Heart left ventricle (tissue), 16 donors: Measurements from ENCODE around the gene ACIN1. TPM values are rescaled to one million over a fixed set of nuclear protein-coding genes. Genes with fewer than 3 reads are reported as not detected.

Experiments
- ATAC-seq, 4 donors: fragments of 200-7000 bp; cut with Tn5 transposase; one replicate each; pipeline ENCODE4 v1.9.1; 2020 to 2022; ENCODE audit warnings: moderate library complexity in 4 of 4, mild to moderate bottlenecking in 3 of 4, moderate number of reproducible peaks in 1 of 4
- DNase-seq, 5 donors: peaks; one replicate each; pipeline ENCODE4 v3.0.0-alpha.2; 2020
- H3K27ac ChIP-seq, 12 donors: fragments of 200-600 bp; sonication (generic) in 4 of 12; one replicate each; pipeline versions ENCODE4 v1.5.0 to v1.8.0; 2016 to 2022; ENCODE audit warnings: mild to moderate bottlenecking in 2 of 12
- H3K27me3 ChIP-seq, 9 donors: fragments of 200-600 bp; sonication (generic) in 2 of 9; one replicate each; pipeline versions ENCODE4 v1.5.1 to v1.8.0; 2016 to 2022; ENCODE audit warnings: mild to moderate bottlenecking in 3 of 9
- H3K36me3 ChIP-seq, 9 donors: fragments of 200-600 bp; sonication (generic) in 2 of 9; one replicate each; pipeline versions ENCODE4 v1.5.0 to v1.8.0; 2018 to 2022; ENCODE audit warnings: mild to moderate bottlenecking in 2 of 9
- H3K4me1 ChIP-seq, 12 donors: fragments of 200-600 bp; sonication (generic) in 4 of 12; one replicate each; pipeline versions ENCODE4 v1.5.0 to v1.8.0; 2016 to 2022; ENCODE audit warnings: mild to moderate bottlenecking in 3 of 12
- H3K4me3 ChIP-seq, 12 donors: fragments of 200-600 bp; sonication (generic) in 4 of 12; one replicate each; pipeline versions ENCODE4 v1.5.0 to v1.8.0; 2017 to 2022; ENCODE audit warnings: mild to moderate bottlenecking in 9 of 12, moderate library complexity in 4 of 12
- H3K9me3 ChIP-seq, 12 donors: fragments of 200-600 bp; sonication (generic) in 4 of 12; one replicate each; pipeline versions ENCODE4 v1.5.0 to v1.8.0; 2016 to 2022; ENCODE audit warnings: mild to moderate bottlenecking in 1 of 12
- POLR2A ChIP-seq, 2 donors: fragments of 450-650 bp; IDR thresholded peaks; one replicate each; pipeline ENCODE4 v1.6.1; 2017; ENCODE audit warnings: antibody characterized with exemption in 2 of 2, mild to moderate bottlenecking in 2 of 2, moderate library complexity in 2 of 2
- WGBS, 4 donors: extraction: QIAGEN DNeasy Blood & Tissue Kit in 2 of 4; methylation state at CpG; one replicate each; pipeline versions ENCODE4 v1.1.5 to v1.1.7; 2013 to 2018; 5-methylcytosine and 5-hydroxymethylcytosine counted together
- intact Hi-C, 10 donors: fragments of 100-400 bp; cut with DNase I; formaldehyde crosslinking; loops; one replicate each; pipeline versions ENCODE4 v1.11.1 to v1.14.2; 2022
- polyA plus RNA-seq, 2 donors: library from polyadenylated mRNA; stranded (reverse); fragments of 200-250 nt; gene quantifications; one replicate each; pipeline ENCODE4 v1.2.3, GENCODE V29; 2013
- total RNA-seq, 9 donors: library from RNA; depleted of rRNA in 2 of 9; stranded (reverse); fragments of >200 nt in 2 of 9; fragmentation: NEBNext Ultra II Directional in 3 of 9; extraction: Animal tissue kit (Norgen Biotek cat#: 25700) in 3 of 9; gene quantifications; one replicate each; pipeline versions ENCODE4 v1.1.0 to v1.2.4, GENCODE V29; 2016 to 2023
- TF ChIP-seq, protein P1 (sequence below), 12 donors: fragments of 200-600 bp; sonication (generic) in 4 of 12; IDR thresholded peaks; one replicate each; pipeline versions ENCODE4 v1.5.0 to v1.8.0; 2018 to 2022; ENCODE audit warnings: antibody characterized with exemption in 12 of 12, mild to moderate bottlenecking in 5 of 12
- donor health status: ischemic (EF 13 %, LVEDD 7.1; RV severe dilation, severe dysfunction).
- donor health status: healthy with polysubstance abuse.
- donor health status: DM: no; HTN: yes; CAD: no.
- donor health status: DM: no; HTN: no; CAD: no.
- donor health status: ischemic (EF 25% LVEDD 6.9; RV normal size, moderate dysfunction).
- donor health status: ischemic (EF 25% LVEDD 5.7; RV mildly dilated, moderate dysfunction).
- donor health status: healthy.
- donor health status: DM: yes; HTN: yes; CAD: no.
- donor health status: ischemic (EF 35%, LVEDD 5.7; RV mildly dilated, moderate dysfunction).
- donor health status: nonischemic (EF 11% LVEDD 7.7; RV severe dilation, severe dysfunction).
- donor health status: DM: yes; HTN: yes; CAD: no.
- donor health status: PGD.
- donor health status: ischemic (EF 29% LVEDD 5.4; RV normal size, mild dysfunction).
- donor health status: nonischemic (EF 23%, LVEDD 6.1; RV moderate dilation, normal function).

ACIN1 gene
- total and polyA plus RNA-seq, 11 donors, result 42.0 to 91.2 (median 65.6) TPM

DNA sequence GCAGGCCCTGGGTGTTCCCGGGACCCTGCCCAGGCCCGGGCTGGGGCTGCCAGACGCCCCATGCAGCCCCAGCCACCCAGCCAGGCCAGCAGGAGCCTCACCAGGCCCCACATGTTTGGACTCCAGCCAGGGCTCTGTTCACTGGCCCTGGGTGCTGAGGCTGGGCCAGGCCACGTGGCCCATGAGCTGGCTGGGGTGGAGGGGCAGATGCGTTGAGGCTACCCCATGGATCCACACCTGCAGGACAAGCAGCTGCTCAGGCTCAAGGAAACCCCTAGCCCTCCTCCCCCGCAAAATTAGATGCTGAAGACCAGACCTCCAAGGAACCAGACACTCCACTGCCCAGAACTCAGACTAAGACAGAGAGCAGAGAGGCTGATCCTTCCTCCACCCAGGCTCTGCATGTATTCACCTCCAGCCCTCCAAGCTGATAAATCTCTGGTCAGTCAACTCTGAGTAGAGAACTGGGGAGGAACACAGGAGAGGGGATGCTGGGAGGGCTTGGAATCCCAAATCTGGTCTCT lies 39.3 kb downstream of the ACIN1 start:
- Histone ChIP-seq H3K4me1 (peaks cover 0 to 28% (median 16%) of the 10 kb centered on the region in 12 donors), H3K27me3 (no peaks in the 10 kb centered on the region), H3K27ac (no peak overlapping the region), H3K4me3 (no peak overlapping the region), H3K36me3 (peaks cover 0 to 26% (median 24%) of the 10 kb centered on the region in 9 donors), H3K9me3 (no peaks in the 10 kb centered on the region)
- peak in 2 of 5 donors; percentile 51 to 60 for DNase-seq
- intact Hi-C loops, result loop anchor here in 3 of 10 donors (2.0 to 10.0 kb wide), 3 partner anchors 61 to 501 kb away; no protein-coding TSS in a partner anchor
- 51 to 90% (median 59%) methylated on average over 2 to 6 of the region's 6 CpGs for WGBS, 4 donors
- TF ChIP-seq, protein P1, sequence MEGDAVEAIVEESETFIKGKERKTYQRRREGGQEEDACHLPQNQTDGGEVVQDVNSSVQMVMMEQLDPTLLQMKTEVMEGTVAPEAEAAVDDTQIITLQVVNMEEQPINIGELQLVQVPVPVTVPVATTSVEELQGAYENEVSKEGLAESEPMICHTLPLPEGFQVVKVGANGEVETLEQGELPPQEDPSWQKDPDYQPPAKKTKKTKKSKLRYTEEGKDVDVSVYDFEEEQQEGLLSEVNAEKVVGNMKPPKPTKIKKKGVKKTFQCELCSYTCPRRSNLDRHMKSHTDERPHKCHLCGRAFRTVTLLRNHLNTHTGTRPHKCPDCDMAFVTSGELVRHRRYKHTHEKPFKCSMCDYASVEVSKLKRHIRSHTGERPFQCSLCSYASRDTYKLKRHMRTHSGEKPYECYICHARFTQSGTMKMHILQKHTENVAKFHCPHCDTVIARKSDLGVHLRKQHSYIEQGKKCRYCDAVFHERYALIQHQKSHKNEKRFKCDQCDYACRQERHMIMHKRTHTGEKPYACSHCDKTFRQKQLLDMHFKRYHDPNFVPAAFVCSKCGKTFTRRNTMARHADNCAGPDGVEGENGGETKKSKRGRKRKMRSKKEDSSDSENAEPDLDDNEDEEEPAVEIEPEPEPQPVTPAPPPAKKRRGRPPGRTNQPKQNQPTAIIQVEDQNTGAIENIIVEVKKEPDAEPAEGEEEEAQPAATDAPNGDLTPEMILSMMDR (IDR thresholded peaks at IDR 0.05), result no peak
- no peak for TF ChIP-seq POLR2A (IDR thresholded peaks at IDR 0.05)
- ATAC-seq, result peak in 2 of 4 donors; percentile 5 to 34

DNA sequence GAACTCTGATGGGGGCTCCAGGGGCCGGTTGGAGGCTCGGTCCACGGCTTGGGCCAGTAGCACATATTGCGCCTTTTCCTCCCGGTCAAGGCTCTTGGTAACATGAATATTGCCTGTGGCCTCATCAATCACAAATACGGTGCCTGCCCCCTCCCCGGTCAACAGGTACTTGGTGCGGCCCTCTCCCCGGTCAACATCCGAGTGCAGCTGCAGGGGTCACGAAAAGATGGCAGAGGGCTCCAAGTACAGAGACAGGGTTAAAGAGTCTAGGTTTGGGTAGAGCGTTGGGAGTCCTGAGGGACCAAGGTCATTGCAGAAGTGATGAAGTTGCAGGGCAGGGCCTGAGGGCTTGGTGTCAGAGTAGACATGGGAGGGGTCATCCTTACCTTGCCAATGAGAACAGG lies 39.8 kb downstream of the ACIN1 start:
- Histone ChIP-seq H3K9me3 (no peaks in the 10 kb centered on the region), H3K27me3 (no peaks in the 10 kb centered on the region), H3K36me3 (peaks cover 0 to 21% (median 18%) of the 10 kb centered on the region in 9 donors), H3K4me1 (peaks cover 0 to 28% (median 16%) of the 10 kb centered on the region in 12 donors), H3K27ac (no peak overlapping the region), H3K4me3 (no peak overlapping the region)
- TF ChIP-seq, protein P1 (IDR thresholded peaks at IDR 0.05), result no peak
- no peak for TF ChIP-seq POLR2A (IDR thresholded peaks at IDR 0.05)
- no peak for DNase-seq
- no peak for ATAC-seq
- WGBS, 4 donors, result 96 to 99% (median 96%) methylated on average over 12 of the region's 12 CpGs
- intact Hi-C loops, result loop anchor here in 1 of 10 donors (10.0 kb wide), 1 partner anchor 500 kb away; no protein-coding TSS in a partner anchor

DNA sequence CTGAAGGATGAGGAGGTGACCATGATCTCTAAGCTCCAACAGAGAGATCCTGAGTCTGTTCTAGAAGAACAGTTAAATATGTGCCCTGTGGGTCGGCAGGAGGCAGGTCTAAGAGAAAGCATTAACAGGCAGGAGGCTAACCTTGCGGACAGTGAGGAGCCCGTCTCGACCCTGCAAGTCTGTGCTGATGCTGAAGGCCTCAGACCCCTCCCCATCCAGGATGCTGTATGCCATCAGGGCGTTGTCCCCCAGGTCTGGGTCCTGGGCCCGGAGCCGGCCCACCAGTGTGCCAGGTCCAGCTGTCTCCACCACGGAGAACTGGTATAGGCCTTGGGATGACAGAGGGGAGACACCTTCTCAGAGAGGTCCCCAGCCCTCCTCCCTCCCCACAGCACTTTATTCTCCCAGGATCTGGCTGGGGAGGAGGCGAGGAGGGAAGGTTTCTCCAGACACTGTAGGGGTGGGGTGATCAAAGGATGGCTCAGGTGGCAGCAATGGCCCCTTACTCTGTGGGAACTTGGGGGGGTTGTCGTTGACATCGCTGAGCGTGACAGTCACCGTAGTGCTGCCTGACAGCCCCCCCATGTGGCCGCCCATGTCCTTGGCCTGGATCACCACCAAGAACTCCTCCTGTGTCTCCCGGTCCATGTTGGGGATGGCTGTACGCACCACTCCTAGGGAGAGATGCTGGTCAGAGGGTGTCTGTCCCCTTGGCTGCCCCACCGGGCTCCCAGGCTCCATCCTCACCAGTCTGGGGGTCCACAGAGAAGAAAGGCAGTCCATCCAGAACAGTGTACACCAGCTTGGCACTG lies 40.7 kb downstream of the ACIN1 start:
- peaks cover 0 to 11% (median 9%) of the 10 kb centered on the region in 9 donors for H3K36me3 ChIP-seq
- no peaks in the 10 kb centered on the region for H3K27me3 ChIP-seq
- H3K9me3 ChIP-seq, result no peaks in the 10 kb centered on the region
- ATAC-seq (no peak), DNase-seq (no peak)
- TF ChIP-seq POLR2A (IDR thresholded peaks at IDR 0.05), result no peak
- TF ChIP-seq, protein P1 (IDR thresholded peaks at IDR 0.05), result peak in 8 of 12 donors; percentile 7 to 45 (median 27)
- 70 to 87% (median 74%) methylated on average over 5 to 17 of the region's 17 CpGs for WGBS, 4 donors
- intact Hi-C loops, result loop anchor here in 2 of 10 donors (2.0 to 10.0 kb wide), 2 partner anchors 61 to 499 kb away; no protein-coding TSS in a partner anchor
- H3K4me1 ChIP-seq, result peaks cover 0 to 28% (median 16%) of the 10 kb centered on the region in 12 donors
- no peak overlapping the region for H3K27ac ChIP-seq
- H3K4me3 ChIP-seq, result no peak overlapping the region

DNA sequence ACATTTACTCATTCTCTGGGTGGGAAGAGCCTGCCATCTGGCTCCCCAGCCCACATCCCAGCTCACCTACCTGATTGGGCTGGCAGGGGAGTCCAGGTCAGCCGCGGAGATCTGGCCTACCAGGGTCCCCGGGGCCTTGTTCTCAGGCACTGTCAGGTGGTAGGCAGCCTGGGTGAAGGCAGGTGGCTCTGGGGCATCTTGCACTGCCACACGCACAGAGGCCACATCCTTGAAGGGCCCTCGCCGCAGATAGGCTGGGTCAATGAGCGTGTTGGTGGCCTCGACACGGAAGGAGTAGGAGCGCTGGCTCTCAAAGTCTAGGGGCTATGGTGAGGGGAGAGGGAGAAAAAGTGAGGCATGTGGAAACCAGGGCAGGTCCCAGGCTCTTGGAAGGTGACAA lies 41.5 kb downstream of the ACIN1 start:
- peaks cover 0 to 3% (median 1%) of the 10 kb centered on the region in 9 donors for H3K36me3 ChIP-seq
- intact Hi-C loops, result loop anchor here in 2 of 10 donors (2.0 to 10.0 kb wide), 2 partner anchors 61 to 499 kb away; no protein-coding TSS in a partner anchor
- peaks cover 0 to 28% (median 16%) of the 10 kb centered on the region in 12 donors for H3K4me1 ChIP-seq
- ATAC-seq (no peak), DNase-seq (no peak)
- H3K4me3 ChIP-seq, result no peak overlapping the region
- TF ChIP-seq, protein P1 (IDR thresholded peaks at IDR 0.05), result no peak
- no peak for TF ChIP-seq POLR2A (IDR thresholded peaks at IDR 0.05)
- WGBS, 4 donors, result 90 to 98% (median 95%) methylated on average over 9 to 10 of the region's 10 CpGs
- no peak overlapping the region for H3K27ac ChIP-seq
- H3K9me3 ChIP-seq, result no peaks in the 10 kb centered on the region
- no peaks in the 10 kb centered on the region for H3K27me3 ChIP-seq
